ENCODE data around the gene CHRNB1. TPM values are rescaled to one million over a fixed set of nuclear protein-coding genes. Genes with fewer than 3 reads are reported as not detected.

CHRNB1 gene
- total and polyA plus RNA-seq, 2 of the 8 experiments (the other 6 are each of a cell fraction or from before 2014, with no cell fraction given) = 14.1 to 28.2 TPM

GRCh38 chr17:7440834-7441195 is 4.0 kb upstream of the CHRNB1 start (continued):
- no peak for TF ChIP-seq GABPA (IDR thresholded peaks at IDR 0.05; ENCODE audit: borderline replicate concordance, insufficient read depth, low read length)
- TF ChIP-seq, protein P1, sequence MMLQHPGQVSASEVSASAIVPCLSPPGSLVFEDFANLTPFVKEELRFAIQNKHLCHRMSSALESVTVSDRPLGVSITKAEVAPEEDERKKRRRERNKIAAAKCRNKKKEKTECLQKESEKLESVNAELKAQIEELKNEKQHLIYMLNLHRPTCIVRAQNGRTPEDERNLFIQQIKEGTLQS (IDR thresholded peaks at IDR 0.05; ENCODE audit: insufficient read depth, low read depth, low read length) = no peak
- TF ChIP-seq RBBP5 (IDR thresholded peaks at IDR 0.05; ENCODE audit: borderline replicate concordance, low read depth, low read length) = no peak
- no peak for TF ChIP-seq CHD1 (IDR thresholded peaks at IDR 0.05; ENCODE audit: low read depth, low read length)
- peak in 1 of 3 experiments; percentile 12; a peak in 1 of 4 replicates for TF ChIP-seq CTCF (IDR thresholded peaks at IDR 0.05; ENCODE audit: control extremely low read depth in 1 of 3, insufficient read depth in 1 of 3, low read depth in 1 of 3, low read length in 3 of 3)
- no peak for TF ChIP-seq SP2 (IDR thresholded peaks at IDR 0.05; ENCODE audit: low read length)
- TF ChIP-seq SP4 (IDR thresholded peaks at IDR 0.05; ENCODE audit: low read length) = no peak
- no peak for TF ChIP-seq KDM5A (IDR thresholded peaks at IDR 0.05; ENCODE audit: low read length)
- peak; percentile 54 for TF ChIP-seq SAP30 (IDR thresholded peaks at IDR 0.05; ENCODE audit: insufficient read depth, insufficient replicate concordance, low read length)
- peak; percentile 91; the same call in 1 of the 2 replicates for TF ChIP-seq MAFK (IDR thresholded peaks at IDR 0.05; ENCODE audit: low read depth, low read length)
- TF ChIP-seq JUND (IDR thresholded peaks at IDR 0.05; ENCODE audit: low read length) = no peak
- peak; percentile 90 for TF ChIP-seq BACH1 (IDR thresholded peaks at IDR 0.05; ENCODE audit: low read length)
- TF ChIP-seq CHD2 (IDR thresholded peaks at IDR 0.05; ENCODE audit: low read length) = no peak
- no peak for TF ChIP-seq SUZ12 (IDR thresholded peaks at IDR 0.05; ENCODE audit: low read length)
- TF ChIP-seq, protein P2, sequence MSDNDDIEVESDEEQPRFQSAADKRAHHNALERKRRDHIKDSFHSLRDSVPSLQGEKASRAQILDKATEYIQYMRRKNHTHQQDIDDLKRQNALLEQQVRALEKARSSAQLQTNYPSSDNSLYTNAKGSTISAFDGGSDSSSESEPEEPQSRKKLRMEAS (IDR thresholded peaks at IDR 0.05) = no peak; the same call in 1 of the 2 replicates
- no peak for TF ChIP-seq SRF (IDR thresholded peaks at IDR 0.05; ENCODE audit: low read depth, low read length)
- 0 out of 2 replicates have a peak, but pooled peaks have one; percentile 32 for TF ChIP-seq KDM1A (IDR thresholded peaks at IDR 0.05; ENCODE audit: borderline replicate concordance, low read length)
- TF ChIP-seq RFX5 (IDR thresholded peaks at IDR 0.05; ENCODE audit: borderline replicate concordance, low read depth, low read length) = no peak
- no peak for TF ChIP-seq SP1 (IDR thresholded peaks at IDR 0.05; ENCODE audit: low read depth, low read length)
- TF ChIP-seq POLR2AphosphoS5 (IDR thresholded peaks at IDR 0.05; ENCODE audit: low read depth, low read length) = no peak
- no peak for TF ChIP-seq YY1 (IDR thresholded peaks at IDR 0.05; ENCODE audit: low read depth, low read length)
- TF ChIP-seq TEAD4 (IDR thresholded peaks at IDR 0.05; ENCODE audit: low read depth, low read length) = no peak
- TF ChIP-seq CREB1 (IDR thresholded peaks at IDR 0.05) = no peak
- no peak for TF ChIP-seq EZH2 (IDR thresholded peaks at IDR 0.05; ENCODE audit: low read depth, low read length, severe bottlenecking)
